ENCODE data around the gene C3AR1.
"Not testable (repeated sequence)": the region's sequence is repeated elsewhere in the genome, so short reads cannot be mapped to it uniquely, and the experiment has no call there.

C3AR1 gene

DNA sequence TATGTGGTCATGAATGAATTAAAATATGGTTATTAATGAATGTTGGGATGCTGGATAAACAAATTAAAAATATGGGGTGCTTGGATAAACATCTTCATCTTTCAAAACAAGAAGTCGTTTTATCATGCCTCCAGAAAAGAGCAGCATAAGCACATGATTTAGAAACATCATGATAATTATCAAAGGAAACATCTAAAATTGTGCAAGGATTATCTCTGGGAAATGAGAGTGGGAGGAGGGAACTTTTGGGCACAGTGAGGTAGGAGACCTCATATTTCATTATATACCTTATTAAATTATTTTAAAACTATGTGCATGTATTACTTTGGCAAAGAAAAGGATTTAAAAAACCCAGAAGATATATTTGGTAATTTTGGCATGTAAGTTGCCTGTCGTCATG lies 8.9 kb downstream of the C3AR1 start:
- DNase-seq = no peak

DNA sequence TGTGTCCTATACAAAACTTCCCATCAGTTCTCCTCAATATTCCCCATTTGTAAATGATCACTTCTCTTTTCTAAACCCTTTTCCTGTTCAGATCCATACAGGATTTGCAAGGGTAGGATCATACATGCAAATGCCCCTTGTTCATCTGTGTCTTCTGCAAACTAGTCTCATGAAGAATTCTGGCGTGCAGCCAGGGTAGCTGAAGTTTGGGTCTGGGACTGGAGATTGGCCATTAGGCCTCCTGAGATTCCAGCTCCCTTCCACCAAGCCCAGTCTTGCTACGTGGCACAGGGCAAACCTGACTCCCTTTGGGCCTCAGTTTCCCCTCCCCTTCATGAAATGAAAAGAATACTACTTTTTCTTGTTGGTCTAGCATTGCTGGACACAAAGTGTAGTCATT lies 11.3 kb downstream of the C3AR1 start:
- DNase-seq = no peak

DNA sequence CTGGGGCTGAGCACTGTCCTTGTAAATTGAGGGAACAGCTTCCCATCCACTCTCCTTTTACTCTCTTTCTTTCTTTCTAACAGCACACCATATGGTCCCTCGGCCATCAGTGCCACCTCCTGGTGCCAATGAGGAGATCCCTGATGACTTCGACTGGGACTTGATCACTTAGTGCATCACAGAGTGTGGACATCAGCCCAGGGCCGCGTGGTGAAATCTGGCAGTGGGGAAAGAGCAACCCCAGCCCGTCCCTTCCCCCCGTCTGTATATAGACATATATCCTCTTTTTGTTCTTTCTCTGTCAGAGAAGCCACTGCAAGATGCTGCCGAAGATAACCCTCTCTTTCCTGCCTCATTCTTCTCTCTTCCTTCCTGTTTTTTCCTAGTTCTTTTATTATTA lies 13.5 kb downstream of the C3AR1 start:
- no peak for DNase-seq

DNA sequence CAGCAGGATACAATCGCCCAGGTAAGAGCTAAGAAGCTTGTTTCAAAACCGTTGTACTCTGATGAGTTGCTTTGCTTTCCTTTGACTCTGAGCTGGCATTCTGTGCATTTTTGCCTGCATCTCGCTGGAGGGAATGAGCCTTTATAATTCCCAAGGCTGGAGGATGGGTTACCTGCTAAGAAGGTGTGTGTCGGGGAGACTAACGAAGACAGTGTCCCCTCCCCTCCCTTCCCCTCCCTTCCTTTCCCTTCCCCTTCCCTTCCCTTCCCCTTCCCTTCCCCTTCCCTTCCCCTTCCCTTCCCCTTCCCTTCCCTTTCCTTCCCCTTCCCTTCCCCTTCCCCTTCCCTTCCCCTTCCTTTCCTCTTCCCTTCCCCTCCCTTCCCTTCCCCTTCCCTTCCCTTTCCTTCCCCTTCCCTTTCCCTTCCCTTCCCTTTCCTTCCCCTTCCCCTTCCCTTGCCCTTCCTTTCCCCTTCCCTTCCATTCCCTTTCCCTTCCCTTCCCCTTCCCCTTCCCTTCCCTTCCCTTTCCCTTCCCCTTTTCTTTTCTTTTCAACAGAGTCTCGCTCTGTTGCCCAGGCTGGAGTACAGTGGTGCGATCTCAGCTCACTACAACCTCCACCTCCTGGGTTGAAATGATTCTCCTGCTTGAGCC lies 15.4 kb downstream of the C3AR1 start:
- no peak for DNase-seq

DNA sequence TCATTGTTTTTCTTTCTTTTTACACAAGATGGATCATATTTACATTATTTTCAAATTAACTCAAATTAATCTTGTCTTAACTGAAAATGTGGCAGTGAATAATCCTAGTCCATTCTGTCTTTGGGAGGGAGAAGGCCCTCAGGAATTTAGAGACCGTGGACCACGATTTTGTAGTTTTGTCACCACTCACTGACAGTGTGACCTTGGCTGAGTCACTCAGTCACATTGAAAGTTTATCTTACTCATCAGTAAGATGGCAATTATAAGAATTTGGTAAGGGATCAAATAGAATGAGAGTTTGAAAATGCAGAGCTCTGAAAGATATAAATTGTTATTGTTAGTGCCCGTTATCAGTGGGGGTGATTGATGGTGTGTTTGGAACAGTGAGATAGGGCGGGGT lies 17.3 kb downstream of the C3AR1 start:
- no peak for DNase-seq

DNA sequence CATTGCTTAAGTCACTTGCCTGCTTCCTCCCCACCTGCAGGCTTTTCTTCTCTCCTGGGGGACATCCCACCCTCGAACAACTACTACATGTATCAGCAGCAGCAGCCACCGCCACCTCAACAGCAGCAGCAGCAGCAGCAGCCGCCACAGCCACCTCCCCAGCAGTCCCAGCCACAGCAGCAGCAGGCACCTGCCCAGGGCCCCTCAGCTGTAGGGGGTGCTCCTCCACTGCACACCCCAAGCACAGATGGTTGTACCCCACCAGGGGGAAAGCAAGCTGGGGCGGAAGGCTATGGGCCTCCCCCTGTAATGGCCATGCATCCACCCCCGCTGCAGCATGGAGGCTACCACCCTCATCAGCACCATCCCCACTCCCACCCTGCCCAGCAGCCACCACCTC lies 18.3 kb downstream of the C3AR1 start:
- DNase-seq = no peak

DNA sequence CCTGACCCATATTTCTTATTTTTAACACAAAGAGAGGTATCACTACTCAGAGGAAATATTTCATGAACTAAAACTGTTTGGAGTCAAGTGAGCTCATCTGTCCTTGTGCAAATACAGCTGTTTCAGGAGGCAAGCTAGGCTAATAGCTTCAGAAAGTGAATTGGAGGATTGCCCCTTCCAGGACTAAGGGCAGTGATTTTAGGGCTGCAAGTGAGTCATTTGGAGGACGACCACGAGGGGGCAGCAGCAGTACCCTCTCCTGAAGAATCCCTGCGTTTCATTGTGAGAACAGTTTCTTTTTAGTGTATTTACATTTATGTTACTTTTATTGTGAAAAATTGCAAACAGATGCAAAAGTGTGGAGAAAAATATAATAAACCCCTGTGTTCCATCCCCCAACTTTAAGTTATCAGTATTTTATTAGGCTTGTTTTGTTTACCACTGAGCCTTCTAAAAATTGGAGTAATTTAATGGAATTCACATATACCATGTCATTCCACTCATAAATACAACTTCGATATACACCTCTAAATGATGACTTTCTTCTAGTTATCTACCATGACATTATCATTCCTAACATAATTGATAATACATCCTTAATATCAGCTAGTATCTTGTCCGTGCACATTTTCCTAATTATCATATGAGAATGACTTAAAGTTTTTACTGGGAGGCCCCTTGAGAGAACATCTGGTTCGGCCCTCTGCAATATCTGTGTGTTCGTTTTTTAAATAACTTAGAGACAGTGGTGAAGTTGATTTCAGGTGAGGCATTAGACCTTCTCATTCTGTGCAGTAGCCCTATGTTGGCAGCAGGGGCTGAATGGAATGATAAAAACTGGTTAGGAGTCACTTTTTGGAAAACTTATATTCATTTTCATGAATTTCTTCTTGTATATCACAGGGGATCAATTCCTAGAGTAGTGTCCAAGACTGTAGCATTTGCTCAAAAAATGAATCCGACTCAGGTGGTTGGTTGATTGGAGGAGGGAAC lies 19.9 kb downstream of the C3AR1 start:
- DNase-seq = peak; percentile 78

DNA sequence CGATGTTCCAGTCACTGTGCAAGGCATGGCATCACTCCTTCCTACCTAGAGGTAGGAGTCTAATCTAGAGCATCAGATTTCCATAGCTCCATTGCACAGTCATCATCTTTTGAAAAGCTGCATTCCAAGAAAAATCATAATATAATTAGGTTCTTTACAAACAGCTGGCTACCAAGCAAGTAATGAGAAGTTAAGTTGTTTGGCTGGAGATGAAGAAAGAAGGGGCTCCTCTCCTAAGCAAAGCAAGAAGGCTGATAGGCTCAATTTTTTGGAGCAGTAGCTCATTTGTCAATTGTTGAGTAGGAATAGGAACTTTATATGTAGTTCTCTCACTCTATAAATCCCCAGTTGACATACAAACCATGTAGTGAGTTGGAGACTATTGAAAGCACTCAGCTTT lies 25.4 kb downstream of the C3AR1 start:
- no peak for DNase-seq

DNA sequence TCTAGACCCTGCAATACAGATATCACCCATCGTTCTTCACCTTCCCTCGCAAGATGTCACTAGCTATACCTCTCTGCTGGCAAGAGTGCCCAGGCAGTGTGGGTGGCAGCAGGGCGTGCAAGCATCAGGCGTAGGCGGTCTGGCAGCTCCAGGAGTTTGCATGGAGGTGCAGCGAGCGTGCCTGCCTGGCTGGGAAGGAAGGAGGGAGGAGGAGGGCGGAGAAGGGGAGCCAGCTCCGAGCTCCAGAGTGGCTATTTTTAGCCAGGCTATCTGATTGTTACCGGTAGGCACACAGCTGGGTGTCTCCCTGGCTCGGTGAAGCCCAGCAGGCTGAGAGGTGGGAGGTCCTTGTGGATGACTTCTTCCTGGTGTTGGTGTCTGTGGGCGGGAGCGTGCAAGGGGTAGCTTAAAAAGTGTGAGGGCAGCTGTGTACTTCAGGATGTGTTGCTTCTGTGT lies 27.5 kb downstream of the C3AR1 start:
- peak; percentile 48 for DNase-seq

DNA sequence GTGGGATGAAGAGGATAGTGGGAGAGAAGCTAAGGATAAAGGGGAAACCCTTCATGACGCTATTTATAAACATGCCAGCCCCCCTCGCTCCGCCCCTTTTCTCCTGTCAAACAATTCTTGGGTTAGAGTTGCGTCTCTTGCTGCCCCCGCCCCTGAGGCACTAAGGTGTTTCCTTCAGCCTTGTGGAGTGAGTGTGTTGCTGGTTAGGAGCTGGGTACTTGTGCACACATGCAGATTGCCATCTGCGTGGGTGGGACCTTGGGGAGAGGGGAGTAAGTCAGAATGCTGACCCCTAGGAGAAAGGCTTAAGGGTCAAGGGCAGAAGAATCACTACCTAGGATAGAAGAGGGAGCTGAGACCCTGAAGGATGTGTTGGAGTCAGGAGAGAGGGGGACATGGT lies 28.2 kb downstream of the C3AR1 start:
- no peak for DNase-seq

DNA sequence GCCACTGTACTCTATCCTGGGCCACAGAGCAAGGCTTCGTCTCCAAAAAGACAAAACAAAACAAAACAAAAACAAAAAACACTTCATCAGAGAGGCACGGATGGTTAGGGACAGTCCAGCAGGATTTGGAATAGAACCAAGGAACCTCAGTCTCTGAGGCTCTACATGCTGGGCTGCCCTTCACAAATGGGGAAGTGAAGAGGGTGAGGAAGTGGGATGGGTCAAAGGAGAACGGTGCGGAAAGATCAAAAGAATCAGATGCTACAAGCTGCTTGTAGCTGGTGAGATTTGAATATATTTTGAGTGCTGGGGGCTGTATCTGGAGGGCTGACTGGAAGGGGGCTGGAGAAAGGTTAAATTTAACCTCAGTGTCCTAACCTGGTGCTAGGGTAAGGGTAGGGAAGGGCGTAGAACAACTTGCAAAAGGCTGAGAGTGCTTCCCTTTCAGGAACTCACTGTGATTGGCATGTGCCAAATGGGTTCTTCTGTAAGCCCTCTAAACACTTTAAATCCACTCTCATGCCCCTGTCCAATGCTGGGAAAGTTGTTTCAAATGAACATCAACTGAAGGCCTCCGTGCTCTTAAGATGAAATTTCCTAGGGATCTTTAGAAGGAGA lies 29.0 kb downstream of the C3AR1 start:
- DNase-seq = no peak

DNA sequence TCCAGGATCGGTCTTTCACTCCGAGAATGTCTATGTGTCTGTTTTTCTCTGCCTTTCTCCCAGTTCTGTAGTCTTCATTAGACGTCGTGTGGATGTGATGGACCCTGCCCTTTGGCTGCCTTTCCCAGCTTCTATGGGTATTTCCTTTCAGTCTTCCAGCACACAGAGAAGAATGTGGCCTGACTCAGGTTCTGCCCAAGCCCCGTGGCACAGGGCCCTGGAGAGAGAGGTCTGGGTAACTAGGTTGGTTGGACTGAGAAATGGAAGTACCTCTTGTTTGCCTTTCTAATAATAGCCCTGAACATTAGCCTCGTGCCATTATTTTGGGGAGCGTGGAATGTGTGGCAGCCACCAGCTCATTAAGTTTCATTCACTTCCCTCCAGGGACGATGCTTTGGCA lies 29.8 kb downstream of the C3AR1 start:
- no peak for DNase-seq

DNA sequence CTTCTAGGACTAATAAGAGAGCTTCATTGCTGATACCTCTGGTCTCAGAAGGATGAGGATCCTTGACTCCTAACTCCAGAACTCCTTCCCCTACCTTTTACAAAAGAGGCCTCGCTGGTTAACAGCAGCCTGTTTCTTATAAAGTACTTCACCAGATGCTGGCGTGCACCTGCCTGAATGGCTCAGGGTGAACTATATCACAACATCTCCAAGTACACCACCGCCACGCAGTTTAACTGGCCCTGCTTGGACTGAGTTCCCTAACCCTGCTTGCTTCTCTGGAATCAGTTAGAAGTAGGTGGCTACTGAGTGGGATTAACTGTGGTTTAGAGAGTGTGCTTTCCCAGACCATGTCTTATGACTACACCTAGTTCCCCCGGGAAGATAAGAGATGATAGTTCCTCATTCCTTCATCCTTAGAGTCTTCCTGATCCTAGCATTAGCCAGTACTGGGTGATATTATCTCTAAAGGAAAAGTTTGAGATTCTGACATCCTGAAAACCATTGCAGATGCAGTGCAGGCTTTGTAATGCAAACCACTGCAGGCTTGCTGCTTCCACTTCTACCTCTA lies 30.6 kb downstream of the C3AR1 start:
- no peak for DNase-seq

DNA sequence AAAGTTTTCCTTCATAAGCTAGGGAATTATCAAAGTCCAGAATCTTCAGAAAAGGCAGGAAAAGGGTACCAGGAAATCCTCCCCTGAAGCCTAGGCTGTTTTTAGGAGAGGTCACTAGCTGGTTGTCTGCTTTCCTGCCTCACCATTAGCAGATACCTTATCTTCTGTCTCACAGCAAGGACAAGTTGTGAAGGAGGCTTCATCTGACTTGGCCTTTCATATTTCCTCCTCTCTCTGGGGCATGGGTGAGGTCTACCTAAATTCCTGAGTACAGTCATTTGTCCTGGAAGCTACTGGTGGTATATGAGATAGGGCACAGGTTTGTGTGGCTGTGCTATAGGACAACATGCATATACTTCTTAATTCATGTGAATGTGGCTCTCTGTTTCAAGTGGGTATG lies 31.4 kb downstream of the C3AR1 start:
- DNase-seq = no peak

DNA sequence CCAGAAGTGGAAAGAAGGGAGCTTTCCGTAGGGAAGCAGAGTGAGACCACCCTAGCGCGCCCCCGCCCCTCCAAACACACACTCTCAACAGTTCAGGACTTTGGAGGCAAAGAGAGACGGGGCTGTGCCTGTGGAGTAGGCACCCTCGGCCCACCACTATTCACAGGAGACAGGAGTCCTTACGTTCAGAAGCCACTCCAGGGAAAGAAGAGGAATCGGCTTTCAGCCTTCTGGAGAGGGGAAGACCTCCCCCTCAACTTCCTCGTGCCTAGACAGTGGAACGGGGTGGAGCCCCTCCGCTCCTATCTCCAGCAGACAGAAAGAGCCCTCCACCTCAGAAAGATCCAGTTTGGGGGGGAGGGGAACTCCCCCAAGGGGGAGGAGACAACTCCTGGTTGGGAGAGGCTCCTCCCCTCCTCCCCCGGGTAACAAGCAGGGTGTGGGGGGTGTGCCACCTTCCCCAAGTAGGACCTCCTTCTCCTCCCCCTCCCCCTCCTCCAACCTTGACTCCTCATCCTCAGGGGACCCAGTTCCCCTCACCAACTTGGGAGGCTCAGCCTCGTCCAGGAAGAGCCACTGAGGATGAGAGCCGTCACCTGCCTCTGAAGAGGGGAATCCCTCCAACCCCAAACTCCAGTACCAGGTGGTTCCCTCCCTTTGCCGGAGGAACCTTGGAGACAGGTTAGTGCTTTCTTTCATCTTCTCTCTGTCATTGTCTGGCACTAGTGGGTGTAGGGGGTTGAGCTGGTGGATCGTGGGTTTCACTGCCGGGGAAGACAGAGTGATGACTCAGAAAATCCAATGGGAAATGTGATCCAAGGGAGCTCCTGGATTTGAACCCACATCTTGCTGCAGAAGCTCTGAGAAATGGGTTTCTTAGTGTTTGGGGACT lies 32.8 kb downstream of the C3AR1 start:
- peak; percentile 60 for DNase-seq

DNA sequence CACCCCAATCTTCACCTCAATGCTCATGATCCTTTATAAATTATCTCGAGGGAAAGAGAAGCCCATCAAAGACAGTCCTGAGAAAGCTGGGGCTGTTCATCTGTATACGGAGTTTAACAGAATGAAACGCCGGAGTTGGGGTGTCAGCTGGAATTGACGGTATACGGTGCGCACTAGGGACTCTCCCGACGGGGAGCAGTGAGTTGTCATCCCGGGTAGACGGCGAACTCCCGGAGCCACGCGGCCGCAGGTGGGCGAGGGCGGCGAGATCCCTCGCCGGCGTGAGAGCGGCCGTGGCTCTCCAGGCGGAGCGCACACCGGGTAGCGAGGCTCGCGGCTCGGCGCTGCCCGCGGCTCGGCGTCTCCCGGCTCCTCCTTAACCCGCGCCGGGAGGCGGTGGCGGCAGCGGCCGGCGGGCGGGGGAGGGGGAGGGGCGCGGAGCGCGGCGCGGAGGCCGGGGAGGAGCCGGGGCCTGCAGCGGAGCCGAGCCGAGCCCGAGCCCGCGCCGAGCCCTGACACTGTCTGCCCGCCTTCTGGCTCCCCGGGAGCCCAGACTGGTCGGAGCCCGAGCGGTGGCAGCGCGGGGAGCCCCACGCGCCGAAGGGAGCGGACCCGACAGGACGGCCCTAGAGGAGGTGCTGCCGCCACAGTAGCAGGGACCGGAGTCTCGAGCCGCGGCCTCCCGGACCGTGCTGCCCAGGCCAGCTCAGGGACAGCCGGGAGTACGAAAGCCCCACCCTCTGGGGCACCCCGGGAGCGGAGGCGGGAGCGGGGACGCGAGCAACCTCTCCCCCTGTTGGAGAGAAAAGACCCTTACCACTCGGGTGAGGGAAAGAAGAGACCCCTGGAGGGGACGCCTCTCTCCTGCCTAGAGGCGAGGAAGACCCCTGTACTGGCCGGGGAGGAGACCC lies 33.7 kb downstream of the C3AR1 start, which contains the start of gene FOXJ2:
FOXJ2 (plus strand) TSS at position 475 of the 911 bp plus-strand sequence. CDS start 7,117 bp downstream, outside the sequence.
- DNase-seq = peak; percentile 83

DNA sequence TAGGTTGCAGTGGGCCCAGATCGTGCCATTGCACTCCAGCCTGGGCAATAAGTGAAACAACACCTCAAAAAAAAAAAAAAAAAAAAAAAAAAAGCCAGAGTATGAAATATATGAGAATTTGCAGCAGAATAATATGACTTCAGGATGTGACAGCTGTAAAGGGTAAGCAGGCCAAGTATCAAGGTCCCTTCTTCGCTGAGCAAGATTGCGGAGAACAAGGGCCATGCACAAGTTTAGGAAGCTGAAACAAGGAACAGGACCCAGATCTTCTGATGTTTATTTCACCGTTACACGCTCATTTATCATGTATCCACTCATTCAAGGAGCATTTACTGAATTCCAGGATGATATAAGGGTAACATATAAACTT lies 34.3 kb downstream of the C3AR1 start:
- no peak for DNase-seq

DNA sequence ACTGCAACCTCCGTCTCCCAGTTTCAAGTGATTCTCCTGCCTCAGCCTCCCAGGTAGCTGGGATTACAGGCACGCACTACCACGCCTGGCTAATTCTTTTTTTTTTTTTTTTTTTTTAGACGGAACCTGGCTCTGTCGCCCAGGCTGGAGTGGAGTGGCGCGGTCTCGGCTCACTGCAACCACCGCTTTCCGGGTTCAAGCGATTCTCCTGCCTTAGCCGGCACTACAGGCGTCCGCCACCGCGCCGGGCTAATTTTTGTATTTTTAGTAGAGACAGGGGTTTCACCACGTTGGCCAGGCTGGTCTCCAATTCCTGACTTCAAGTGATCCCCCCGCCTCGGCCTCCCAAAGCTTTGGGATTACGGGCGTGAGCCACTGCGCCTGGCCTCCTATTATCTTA lies 35.1 kb downstream of the C3AR1 start:
- not testable (repeated sequence) for DNase-seq

DNA sequence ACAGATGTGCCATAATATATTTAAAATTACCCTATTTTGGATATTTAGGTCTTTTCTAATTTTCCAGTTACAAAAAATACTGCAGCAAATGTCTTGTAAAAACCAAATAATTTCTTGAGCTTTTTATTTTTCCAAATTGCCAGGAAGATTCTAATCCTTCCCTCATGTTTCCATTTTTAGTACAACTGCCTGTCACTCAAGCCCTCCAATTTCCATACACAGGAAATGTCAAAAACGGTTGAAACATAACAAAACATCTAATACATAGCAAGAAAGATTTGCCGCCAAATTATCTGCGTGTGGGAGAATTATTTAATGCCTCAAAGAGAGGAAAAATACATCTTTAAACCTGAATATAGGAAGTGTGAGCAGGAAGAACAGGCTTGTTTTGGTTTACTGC lies 36.0 kb downstream of the C3AR1 start:
- no peak for DNase-seq

DNA sequence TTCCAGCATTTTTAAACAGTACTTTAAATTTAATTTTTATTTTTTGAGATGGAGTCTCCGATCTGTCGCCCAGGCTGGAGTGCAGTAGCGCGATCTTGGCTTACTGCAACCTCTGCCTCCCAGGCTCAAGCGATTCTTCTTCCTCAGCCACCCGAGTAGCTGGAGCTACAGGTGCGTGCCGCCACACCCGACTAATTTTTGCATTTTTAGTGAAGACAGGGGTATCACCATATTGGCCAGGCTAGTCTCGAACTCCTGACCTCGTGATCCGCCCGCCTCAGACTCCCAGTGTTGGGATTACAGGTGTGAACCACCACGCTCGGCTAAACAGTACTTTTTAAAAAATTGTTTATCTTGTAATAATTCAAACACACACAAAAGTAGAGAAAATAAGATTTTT lies 37.9 kb downstream of the C3AR1 start:
- DNase-seq = no peak

DNA sequence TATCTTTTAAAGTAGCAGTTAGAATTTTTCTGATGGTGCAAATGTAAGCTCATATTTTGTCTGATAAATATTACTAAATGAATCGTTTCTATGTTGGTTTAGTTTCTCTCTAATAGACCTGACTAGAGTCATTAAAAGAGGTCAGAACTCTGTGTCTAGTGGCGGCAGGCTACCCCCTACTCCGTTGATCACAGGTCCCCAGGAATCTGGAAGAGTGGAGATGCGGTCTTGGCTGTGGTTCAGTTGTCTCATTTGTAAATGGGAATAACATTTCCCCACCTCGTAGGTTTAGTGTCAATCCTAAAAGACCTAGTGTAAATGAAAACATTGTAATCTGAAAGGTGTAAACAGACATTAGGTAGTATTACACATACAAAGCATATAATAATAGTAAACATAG lies 38.3 kb downstream of the C3AR1 start:
- no peak for DNase-seq

All from activated CD4-positive, alpha-beta T cell treated with anti-CD3 and anti-CD28 coated beads, Interleukin-10, Interleukin-2, amounts not matched to agents 100 ng/mL and 50 ng/mL, durations not matched to agents 16 hours and 8 hours (primary cell).